Vagina (tissue), 2 donors: ENCODE results near the gene TRIM66. TPM values are rescaled to one million over a fixed set of nuclear protein-coding genes. Genes with fewer than 3 reads are reported as not detected.

Experiments used
- DNase-seq, 2 donors: peaks; one replicate each; pipeline ENCODE4 v3.0.0-alpha.2; 2017; ENCODE audit errors: extremely low spot score in 2 of 2
- H3K27ac ChIP-seq: fragments of 200-600 bp; sonication (generic); one replicate; pipeline ENCODE4 v1.5.1; 2019
- H3K27me3 ChIP-seq: fragments of 200-600 bp; sonication (generic); one replicate; pipeline ENCODE4 v1.5.1; 2019
- H3K36me3 ChIP-seq, 2 donors: fragments of 200-600 bp; sonication (generic); one replicate each; pipeline ENCODE4 v1.5.1; 2017 to 2019
- H3K4me1 ChIP-seq: fragments of 200-600 bp; sonication (generic); one replicate; pipeline ENCODE4 v1.5.1; 2019
- H3K4me3 ChIP-seq, 2 donors: fragments of 200-600 bp; sonication (generic); 1 replicate in 1 of 2; 2 replicates in 1 of 2; pipeline ENCODE4 v1.5.1; 2016 to 2019
- H3K9me3 ChIP-seq: fragments of 200-600 bp; sonication (generic); one replicate; pipeline ENCODE4 v1.5.1; 2019
- POLR2A ChIP-seq, 2 donors: fragments of 450-650 bp; IDR thresholded peaks; one replicate each; pipeline ENCODE4 v1.6.1; 2017; ENCODE audit warnings: antibody characterized with exemption in 2 of 2, mild to moderate bottlenecking in 2 of 2, moderate library complexity in 2 of 2
- POLR2AphosphoS5 ChIP-seq, 2 donors: sonication (generic); formaldehyde crosslinking; IDR thresholded peaks; one replicate each; pipeline ENCODE4 v1.9.0; 2017; ENCODE audit warnings: antibody characterized with exemption in 2 of 2, mild to moderate bottlenecking in 2 of 2, low read depth in 1 of 2; ENCODE audit not compliant: insufficient read depth in 1 of 2
- intact Hi-C: fragments of 100-400 bp; cut with DNase I; formaldehyde crosslinking; loops from one replicate; pipeline ENCODE4 v1.15.1; 2023
- total RNA-seq: library from RNA; depleted of rRNA; stranded (reverse); fragments of >200 nt; gene quantifications from one replicate; pipeline ENCODE4 v1.2.3, GENCODE V29; 2016
- TF ChIP-seq, protein P1 (sequence below), 3 experiments: fragments of 450-650 bp in 2 of 3; fragments of 200-600 bp in 1 of 3; sonication (generic) in 1 of 3; IDR thresholded peaks; one replicate each; pipeline ENCODE4 v1.5.1; 2017 to 2019; ENCODE audit warnings: antibody characterized with exemption in 3 of 3, mild to moderate bottlenecking in 2 of 3, moderate library complexity in 2 of 3

Gene TRIM66, protein sequence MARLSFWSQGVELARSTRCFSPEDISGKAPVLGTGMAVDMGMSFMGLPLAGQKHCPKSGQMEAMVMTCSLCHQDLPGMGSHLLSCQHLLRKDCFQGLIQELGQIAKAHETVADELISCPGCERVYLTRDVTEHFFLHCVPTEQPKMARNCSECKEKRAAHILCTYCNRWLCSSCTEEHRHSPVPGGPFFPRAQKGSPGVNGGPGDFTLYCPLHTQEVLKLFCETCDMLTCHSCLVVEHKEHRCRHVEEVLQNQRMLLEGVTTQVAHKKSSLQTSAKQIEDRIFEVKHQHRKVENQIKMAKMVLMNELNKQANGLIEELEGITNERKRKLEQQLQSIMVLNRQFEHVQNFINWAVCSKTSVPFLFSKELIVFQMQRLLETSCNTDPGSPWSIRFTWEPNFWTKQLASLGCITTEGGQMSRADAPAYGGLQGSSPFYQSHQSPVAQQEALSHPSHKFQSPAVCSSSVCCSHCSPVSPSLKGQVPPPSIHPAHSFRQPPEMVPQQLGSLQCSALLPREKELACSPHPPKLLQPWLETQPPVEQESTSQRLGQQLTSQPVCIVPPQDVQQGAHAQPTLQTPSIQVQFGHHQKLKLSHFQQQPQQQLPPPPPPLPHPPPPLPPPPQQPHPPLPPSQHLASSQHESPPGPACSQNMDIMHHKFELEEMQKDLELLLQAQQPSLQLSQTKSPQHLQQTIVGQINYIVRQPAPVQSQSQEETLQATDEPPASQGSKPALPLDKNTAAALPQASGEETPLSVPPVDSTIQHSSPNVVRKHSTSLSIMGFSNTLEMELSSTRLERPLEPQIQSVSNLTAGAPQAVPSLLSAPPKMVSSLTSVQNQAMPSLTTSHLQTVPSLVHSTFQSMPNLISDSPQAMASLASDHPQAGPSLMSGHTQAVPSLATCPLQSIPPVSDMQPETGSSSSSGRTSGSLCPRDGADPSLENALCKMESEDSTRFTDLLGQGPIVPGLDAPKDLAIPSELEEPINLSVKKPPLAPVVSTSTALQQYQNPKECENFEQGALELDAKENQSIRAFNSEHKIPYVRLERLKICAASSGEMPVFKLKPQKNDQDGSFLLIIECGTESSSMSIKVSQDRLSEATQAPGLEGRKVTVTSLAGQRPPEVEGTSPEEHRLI (N-terminal part only)
- total RNA-seq, result 12.8 TPM

DNA sequence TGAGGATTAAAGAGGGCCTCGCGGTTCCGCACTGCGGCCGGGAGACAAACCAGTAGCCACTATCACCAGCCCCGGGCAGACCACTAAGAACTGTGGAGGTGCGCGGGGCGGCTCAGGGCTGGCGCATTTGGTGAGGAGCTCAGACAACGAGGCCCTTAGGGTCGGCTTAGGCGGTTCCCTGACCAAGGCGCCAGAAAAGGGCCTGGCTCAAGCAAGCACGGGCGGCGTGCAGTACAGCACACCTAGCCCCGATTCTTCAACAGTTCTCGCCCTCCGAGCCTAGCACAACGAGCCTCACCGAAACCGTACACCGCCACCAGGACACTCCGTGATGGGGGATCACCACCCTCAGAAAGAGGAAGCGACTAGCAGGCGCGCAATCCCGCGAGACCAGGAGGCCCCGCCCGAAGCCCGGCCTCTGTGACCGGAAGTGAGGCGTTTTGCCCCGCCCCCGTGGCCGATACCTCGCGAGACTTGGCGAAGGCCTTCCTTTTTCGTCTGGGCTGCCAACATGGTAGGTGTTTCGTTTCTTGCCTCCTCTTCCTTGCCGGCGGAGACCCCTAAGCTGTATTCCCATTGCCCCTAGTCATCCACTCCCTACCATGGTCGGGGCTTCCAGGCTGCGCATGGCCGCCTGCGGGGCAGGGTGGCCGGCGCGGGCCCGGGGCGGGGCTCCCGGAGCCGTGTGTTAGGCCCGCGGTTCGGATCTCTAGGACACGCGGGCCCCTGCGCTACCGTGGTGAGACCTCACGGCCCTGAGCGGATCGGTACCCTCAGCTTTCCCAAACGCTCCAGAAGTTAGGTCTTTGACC lies at the start of gene TRIM66, which contains the start of gene RPL27A:
Gene TRIM66 (minus strand): TSS at position 363 of the 812 bp plus-strand sequence. CDS start 10,391 bp downstream, outside the sequence.
Gene RPL27A (plus strand): TSS at position 490 of the 812 bp plus-strand sequence. CDS start 22 bp downstream, at position 512.
- peak within 1 kb of the TSS; percentile 70 to 90 for H3K4me3 ChIP-seq
- intact Hi-C loops, result loop anchor here (10.0 kb wide), 1 partner anchor 282 kb away; the partner anchor contains the start of gene TMEM9B
- TF ChIP-seq POLR2AphosphoS5 (IDR thresholded peaks at IDR 0.05; ENCODE audit: insufficient read depth in 1 of 2, low read depth in 1 of 2) (peak; percentile 93 to 100), POLR2A (IDR thresholded peaks at IDR 0.05) (peak in 1 of 2 donors; percentile 99)
- TF ChIP-seq, protein P1, sequence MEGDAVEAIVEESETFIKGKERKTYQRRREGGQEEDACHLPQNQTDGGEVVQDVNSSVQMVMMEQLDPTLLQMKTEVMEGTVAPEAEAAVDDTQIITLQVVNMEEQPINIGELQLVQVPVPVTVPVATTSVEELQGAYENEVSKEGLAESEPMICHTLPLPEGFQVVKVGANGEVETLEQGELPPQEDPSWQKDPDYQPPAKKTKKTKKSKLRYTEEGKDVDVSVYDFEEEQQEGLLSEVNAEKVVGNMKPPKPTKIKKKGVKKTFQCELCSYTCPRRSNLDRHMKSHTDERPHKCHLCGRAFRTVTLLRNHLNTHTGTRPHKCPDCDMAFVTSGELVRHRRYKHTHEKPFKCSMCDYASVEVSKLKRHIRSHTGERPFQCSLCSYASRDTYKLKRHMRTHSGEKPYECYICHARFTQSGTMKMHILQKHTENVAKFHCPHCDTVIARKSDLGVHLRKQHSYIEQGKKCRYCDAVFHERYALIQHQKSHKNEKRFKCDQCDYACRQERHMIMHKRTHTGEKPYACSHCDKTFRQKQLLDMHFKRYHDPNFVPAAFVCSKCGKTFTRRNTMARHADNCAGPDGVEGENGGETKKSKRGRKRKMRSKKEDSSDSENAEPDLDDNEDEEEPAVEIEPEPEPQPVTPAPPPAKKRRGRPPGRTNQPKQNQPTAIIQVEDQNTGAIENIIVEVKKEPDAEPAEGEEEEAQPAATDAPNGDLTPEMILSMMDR (IDR thresholded peaks at IDR 0.05), result peak in 1 of 3 experiments; percentile 16
- H3K4me1 ChIP-seq, result peaks cover 33% of the 10 kb centered on the region
- H3K9me3 ChIP-seq, result no peaks in the 10 kb centered on the region
- DNase-seq, result peak; percentile 97
- H3K36me3 ChIP-seq, result peaks cover 0 to 38% of the 10 kb centered on the region in 2 donors
- H3K27me3 ChIP-seq, result no peaks in the 10 kb centered on the region
- peak within 1 kb of the TSS; percentile 97 for H3K27ac ChIP-seq

DNA sequence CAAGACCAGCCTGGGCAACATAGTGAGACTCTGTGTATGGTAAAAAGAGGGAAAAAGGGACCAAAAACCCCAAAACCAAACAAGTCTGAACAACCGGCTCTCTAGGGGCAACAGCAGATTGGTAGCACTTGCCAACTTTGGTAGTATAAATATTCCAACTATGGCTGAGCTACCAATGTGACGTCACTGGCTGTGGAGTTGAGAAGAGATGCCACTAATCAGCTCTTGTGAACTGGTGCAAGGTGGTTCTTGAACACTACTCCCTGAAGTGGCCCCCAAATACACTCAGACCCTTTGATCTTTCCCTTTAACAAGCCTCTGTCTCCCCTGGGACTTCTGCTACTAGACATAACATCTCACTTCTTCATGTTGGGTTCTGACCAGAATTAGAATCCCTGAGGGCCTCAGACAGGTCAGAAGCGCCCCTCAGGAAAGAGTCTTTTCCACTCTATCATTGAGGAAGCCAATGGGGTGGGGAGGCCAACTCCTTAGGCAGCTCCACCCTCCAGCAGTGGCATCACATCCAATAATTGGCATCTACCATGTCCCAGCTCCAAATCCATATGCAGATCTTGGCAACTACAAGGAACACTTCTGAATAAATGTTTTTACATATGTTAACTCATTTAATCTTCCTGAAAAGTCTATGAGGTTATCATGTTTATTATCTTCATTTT lies 49.3 kb upstream of the TRIM66 start:
- TF ChIP-seq POLR2A (IDR thresholded peaks at IDR 0.05) (no peak), POLR2AphosphoS5 (IDR thresholded peaks at IDR 0.05; ENCODE audit: insufficient read depth in 1 of 2, low read depth in 1 of 2) (no peak)
- TF ChIP-seq, protein P1 (IDR thresholded peaks at IDR 0.05), result no peak
- Histone ChIP-seq H3K27ac (peak overlapping the region; percentile 70), H3K36me3 (peaks cover 0 to 16% of the 10 kb centered on the region in 2 donors), H3K4me3 (no peak overlapping the region), H3K4me1 (peaks cover 51% of the 10 kb centered on the region), H3K27me3 (no peaks in the 10 kb centered on the region), H3K9me3 (no peaks in the 10 kb centered on the region)
- DNase-seq, result no peak
- intact Hi-C loops, result no loop called here

DNA sequence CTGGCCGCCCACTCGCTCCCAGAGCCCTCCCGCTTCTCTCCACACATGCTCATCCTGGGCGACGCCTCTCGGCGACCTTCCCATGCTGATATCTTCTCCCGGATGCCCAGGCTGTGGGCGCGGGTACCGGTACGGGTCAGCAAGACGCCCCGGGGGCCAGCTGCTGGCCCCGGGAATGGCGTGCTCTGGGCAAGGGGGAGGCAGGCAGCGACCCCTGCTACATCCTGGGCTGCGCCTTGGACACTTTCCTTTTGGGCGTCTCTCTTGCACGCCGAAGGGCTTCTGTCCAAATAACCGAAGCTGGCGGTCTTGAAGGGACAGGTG lies 48.2 kb upstream of the TRIM66 start:
- H3K36me3 ChIP-seq, result peaks cover 0 to 16% of the 10 kb centered on the region in 2 donors
- H3K27ac ChIP-seq, result peak overlapping the region; percentile 1
- TF ChIP-seq POLR2AphosphoS5 (IDR thresholded peaks at IDR 0.05; ENCODE audit: insufficient read depth in 1 of 2, low read depth in 1 of 2) (no peak), POLR2A (IDR thresholded peaks at IDR 0.05) (no peak)
- TF ChIP-seq, protein P1 (IDR thresholded peaks at IDR 0.05), result no peak
- no peak for DNase-seq
- H3K4me3 ChIP-seq, result no peak overlapping the region
- no peaks in the 10 kb centered on the region for H3K9me3 ChIP-seq
- H3K27me3 ChIP-seq, result no peaks in the 10 kb centered on the region
- H3K4me1 ChIP-seq, result peaks cover 46% of the 10 kb centered on the region
- intact Hi-C loops, result no loop called here
